GM12875 (cell line): ENCODE results near the gene RPS5.

Experiments used
- H3K4me3 ChIP-seq: one replicate; pipeline ENCODE4 v1.5.1; 2011; ENCODE audit warnings: low read depth, low read length, control low read depth
- CTCF ChIP-seq: IDR thresholded peaks from 2 replicates; pipeline ENCODE4 v1.5.1; 2011; ENCODE audit warnings: low read depth, mild to moderate bottlenecking, control low read depth, inconsistent platforms, low read length, moderate library complexity, borderline replicate concordance; ENCODE audit not compliant: insufficient read depth

Gene RPS5

GRCh38 chr19:58382997-58383603 lies 4.0 kb upstream of the RPS5 start:
- TF ChIP-seq CTCF, result no peak
- no peak overlapping the region for H3K4me3 ChIP-seq

GRCh38 chr19:58385313-58385890 lies 1.7 kb upstream of the RPS5 start:
- peak overlapping the region; percentile 65 for H3K4me3 ChIP-seq
- TF ChIP-seq CTCF, result no peak

- H3K4me3 ChIP-seq, result peak overlapping the region; percentile 65
- no peak for TF ChIP-seq CTCF
Observed at GRCh38 chr19:58385891-58386575, 1.0 kb upstream of the RPS5 start.

GRCh38 chr19:58387338-58388174 lies 487 bp downstream of the RPS5 start:
- no peak for TF ChIP-seq CTCF
- H3K4me3 ChIP-seq, result peak overlapping the region; percentile 65

GRCh38 chr19:58388175-58388526 lies 1.1 kb downstream of the RPS5 start:
- peak overlapping the region; percentile 65 for H3K4me3 ChIP-seq
- TF ChIP-seq CTCF, result no peak

- H3K4me3 ChIP-seq, result no peak overlapping the region
- no peak for TF ChIP-seq CTCF
Observed at GRCh38 chr19:58392945-58393724, 6.1 kb downstream of the RPS5 start.
